HepG2 (cell line): ENCODE measurements around the gene CRIP1. TPM values are rescaled to one million over a fixed set of nuclear protein-coding genes. Genes with fewer than 3 reads are reported as not detected.

Source experiments
- ATAC-seq: fragments of 200-7000 bp; cut with Tn5 transposase; 3 replicates; pipeline ENCODE4 v1.9.1; 2020; ENCODE audit warnings: mild to moderate bottlenecking, moderate library complexity
- BruUV-seq: library from RNA; stranded (reverse); fragments of 400-500 nt; replicated peaks from 2 replicates; lab custom pipeline; 2021; lab: Mats Ljungman, UMichigan
- CTCF ChIA-PET: fragments of 300-600 bp; formaldehyde crosslinking; extraction: SDS; loops from one replicate; lab custom pipeline; 2021; ENCODE audit warnings: low total read pairs, inconsistent platforms, low intra/inter-chr PET ratio; lab: Yijun Ruan, JAX
- POLR2A ChIA-PET: fragments of 350-600 bp; sonication (Branson Sonifier 250); formaldehyde crosslinking; loops from one replicate; lab custom pipeline; 2020; ENCODE audit warnings: antibody characterized with exemption, inconsistent platforms; lab: Yijun Ruan, JAX
- DNase-seq: peaks from one replicate; pipeline ENCODE4 v3.0.0-alpha.2; 2015; ENCODE audit warnings: low spot score
- FAIRE-seq: peaks from 3 replicates; lab custom pipeline; 2011; peaks lifted over from hg19 to GRCh38; lab: Jason Lieb, UNC
- H2AFZ ChIP-seq: one replicate; pipeline ENCODE4 v1.6.1; 2011; ENCODE audit warnings: low read length, inconsistent platforms
- H3K27ac ChIP-seq: fragments of 300-600 bp; 3 replicates; pipeline ENCODE4 v1.8.0; 2011; ENCODE audit warnings: mixed run types, mild to moderate bottlenecking, mixed read lengths, low read length, inconsistent platforms; ENCODE audit not compliant: insufficient read depth; ENCODE audit errors: extremely low read length
- H3K27me3 ChIP-seq, 2 experiments: fragments of 200-600 bp in 1 of 2; 2 replicates in 1 of 2; 3 replicates in 1 of 2; pipeline versions ENCODE4 v1.6.0 to v1.8.0; 2011; ENCODE audit warnings: low read length in 2 of 2, mild to moderate bottlenecking in 2 of 2, moderate library complexity in 2 of 2, inconsistent platforms in 1 of 2; ENCODE audit not compliant: insufficient read depth in 2 of 2, control insufficient read depth in 1 of 2
- H3K36me3 ChIP-seq, 2 experiments: fragments of 200-600 bp in 1 of 2; replicated peaks in 1 of 2; 2 replicates in 1 of 2; 3 replicates in 1 of 2; pipeline versions ENCODE4 v1.5.1 to v1.8.0; 2011; ENCODE audit warnings: low read length in 2 of 2, inconsistent platforms in 1 of 2; ENCODE audit not compliant: insufficient read depth in 2 of 2, control insufficient read depth in 1 of 2
- H3K4me1 ChIP-seq: 2 replicates; pipeline ENCODE4 v1.5.1; 2012; ENCODE audit warnings: low read length, inconsistent platforms; ENCODE audit not compliant: insufficient read depth
- H3K4me2 ChIP-seq: 2 replicates; pipeline ENCODE4 v1.6.0; 2011; ENCODE audit warnings: low read depth, low read length, inconsistent platforms
- H3K4me3 ChIP-seq, 3 experiments: fragments of 200-600 bp in 1 of 3; sonication (generic), shearing (Covaris generic) in 1 of 3; replicated peaks in 1 of 3; 2 replicates each; pipeline ENCODE4 v1.5.1; 2011 to 2016; ENCODE audit warnings: low read length in 3 of 3, inconsistent platforms in 2 of 3, low read depth in 2 of 3, mild to moderate bottlenecking in 2 of 3, control low read depth in 1 of 3, mixed read lengths in 1 of 3; ENCODE audit not compliant: insufficient read depth in 1 of 3
- H3K79me2 ChIP-seq: one replicate; pipeline ENCODE4 v1.6.1; 2011; ENCODE audit warnings: low read length, inconsistent platforms; ENCODE audit not compliant: insufficient read depth
- H3K9ac ChIP-seq: 2 replicates; pipeline ENCODE4 v1.6.0; 2011; ENCODE audit warnings: mild to moderate bottlenecking, low read depth, low read length, inconsistent platforms; ENCODE audit not compliant: insufficient read depth
- H3K9me3 ChIP-seq: 2 replicates; pipeline ENCODE4 v1.5.1; 2012; ENCODE audit warnings: mild to moderate bottlenecking, low read length
- H4K20me1 ChIP-seq: 2 replicates; pipeline ENCODE4 v1.6.0; 2011; ENCODE audit warnings: inconsistent platforms, mild to moderate bottlenecking, low read length, moderate library complexity; ENCODE audit not compliant: insufficient read depth
- AGO2 ChIP-seq: fragments of 200-400 bp; formaldehyde crosslinking; optimal IDR thresholded peaks from 2 replicates; pipeline ENCODE3; 2017; ENCODE audit warnings: mild to moderate bottlenecking, low read depth, low read length, moderate library complexity
- CBX5 ChIP-seq: sonication (generic); formaldehyde crosslinking; IDR thresholded peaks from 2 replicates; pipeline ENCODE4 v1.4.0; 2020; ENCODE audit warnings: missing genetic modification reagents, borderline replicate concordance
- HES4 ChIP-seq: sonication (generic); formaldehyde crosslinking; IDR thresholded peaks from 2 replicates; pipeline ENCODE4 v1.9.0; 2021; ENCODE audit warnings: mild to moderate bottlenecking, missing genetic modification reagents, borderline replicate concordance
- HNF4G ChIP-seq, 2 experiments: sonication (generic) in 1 of 2; formaldehyde crosslinking in 1 of 2; IDR thresholded peaks; 2 replicates each; pipeline versions ENCODE4 v1.4.0 to v1.6.1; 2011 to 2020; ENCODE audit warnings: borderline replicate concordance in 2 of 2, low read depth in 2 of 2, mild to moderate bottlenecking in 2 of 2, low read length in 1 of 2, missing genetic modification reagents in 1 of 2, moderate library complexity in 1 of 2
- HNRNPL ChIP-seq: fragments of 200-400 bp; formaldehyde crosslinking; IDR thresholded peaks from 2 replicates; pipeline ENCODE4 v1.6.1; 2017; ENCODE audit warnings: mild to moderate bottlenecking, low read depth, low read length
- JARID2 ChIP-seq: sonication (generic); formaldehyde crosslinking; IDR thresholded peaks from 2 replicates; pipeline ENCODE4 v1.8.1; 2023; ENCODE audit warnings: missing genetic modification reagents, inconsistent platforms; ENCODE audit not compliant: insufficient replicate concordance
- PHF8 ChIP-seq: sonication (generic); formaldehyde crosslinking; IDR thresholded peaks from 2 replicates; pipeline ENCODE4 v1.5.0; 2020; ENCODE audit warnings: missing genetic modification reagents
- SSRP1 ChIP-seq: IDR thresholded peaks from 2 replicates; pipeline ENCODE4 v1.6.1; 2016; ENCODE audit warnings: control low read depth
- ZNF230 ChIP-seq: sonication (generic); formaldehyde crosslinking; IDR thresholded peaks from 2 replicates; pipeline ENCODE4 v1.4.0; 2020; ENCODE audit warnings: mild to moderate bottlenecking, missing genetic modification reagents
- ZNF772 ChIP-seq: sonication (generic); formaldehyde crosslinking; IDR thresholded peaks from 2 replicates; pipeline ENCODE4 v1.5.0; 2020; ENCODE audit warnings: mild to moderate bottlenecking, missing genetic modification reagents
- WGBS: methylation state at CpG from one replicate; pipeline ENCODE4 v1.1.6; 2017; ENCODE audit warnings: low lambda C conversion rate; 5-methylcytosine and 5-hydroxymethylcytosine counted together
- in situ Hi-C: cut with HindIII; loops from 2 replicates; pipeline ENCODE4 v1.10.0; 2017; ENCODE audit warnings: low pct_unique_long_range_greater_than_20kb; ENCODE audit not compliant: extremely low pct_ligation_motif_present
- intact Hi-C: fragments of 100-400 bp; cut with micrococcal nuclease; formaldehyde crosslinking; loops from one replicate; pipeline ENCODE4 v1.10.0; 2022; ENCODE audit not compliant: unreplicated experiment
- polyA plus RNA-seq, 8 experiments: library from polyadenylated mRNA; depleted of rRNA in 3 of 8; stranded (reverse) in 7 of 8; unstranded in 1 of 8; fragments of >200 nt; fragmentation: Illumina TruSeq in 4 of 8; extraction: Trizol in 4 of 8; gene quantifications; 2 replicates each; pipeline versions ENCODE4 v1.2.1 to v1.2.3, GENCODE V29; 2011 to 2016; ENCODE audit warnings: low read depth in 4 of 8, missing spikeins in 1 of 8, mixed read lengths in 1 of 8; ENCODE audit not compliant: insufficient read depth in 1 of 8
- total RNA-seq, 5 experiments: library from RNA; depleted of rRNA; stranded (reverse); fragments of >200 nt; fragmentation: Illumina TruSeq; extraction: Trizol; gene quantifications; 2 replicates each; pipeline ENCODE4 v1.2.3, GENCODE V29; 2016; ENCODE audit warnings: low read depth in 1 of 5
- TF ChIP-seq, protein P1 (sequence below): sonication (generic); formaldehyde crosslinking; IDR thresholded peaks from 2 replicates; pipeline ENCODE4 v1.5.1; 2020; ENCODE audit warnings: missing genetic modification reagents, mild to moderate bottlenecking, borderline replicate concordance

CRIP1 gene
- total and polyA plus RNA-seq, 2 of the 13 experiments (the other 11 are each of a cell fraction or from before 2014, with no cell fraction given): 53.9 to 59.5 TPM

DNA sequence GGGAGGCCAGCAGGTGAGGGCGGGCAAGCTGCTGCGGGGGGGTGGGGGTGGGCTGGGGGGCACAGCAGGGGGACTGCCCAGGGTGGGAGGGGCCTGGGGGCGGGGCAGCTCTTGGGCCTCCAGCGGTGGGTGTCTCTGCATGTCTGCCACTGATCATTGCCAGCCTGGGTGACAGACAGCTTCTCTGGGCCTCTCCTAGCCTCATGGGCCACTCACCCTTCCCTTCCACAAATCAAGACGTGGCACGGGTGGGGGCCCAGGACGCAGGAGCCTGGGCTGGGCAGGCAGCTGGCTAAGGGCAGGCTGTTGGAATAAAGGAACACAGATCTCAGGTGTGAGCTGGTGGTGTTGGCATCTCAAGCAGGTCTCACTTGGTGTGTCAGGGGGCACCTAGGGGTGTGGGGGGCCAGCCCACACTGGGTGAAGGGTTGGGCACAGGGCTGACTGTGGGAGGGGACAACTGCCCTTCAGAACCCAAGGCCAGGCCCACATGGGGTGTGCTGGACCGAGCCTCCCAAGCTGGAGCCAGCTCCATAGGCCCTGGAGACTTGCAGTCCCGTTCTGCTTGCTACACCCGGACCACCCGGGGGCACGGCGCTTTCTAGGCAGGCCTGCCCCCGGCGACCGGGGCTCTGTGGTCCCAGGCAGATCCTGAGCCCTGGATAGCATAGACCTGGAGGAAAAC, 7.4 kb downstream of the CRIP1 start (continued):
- TF ChIP-seq, protein P1, sequence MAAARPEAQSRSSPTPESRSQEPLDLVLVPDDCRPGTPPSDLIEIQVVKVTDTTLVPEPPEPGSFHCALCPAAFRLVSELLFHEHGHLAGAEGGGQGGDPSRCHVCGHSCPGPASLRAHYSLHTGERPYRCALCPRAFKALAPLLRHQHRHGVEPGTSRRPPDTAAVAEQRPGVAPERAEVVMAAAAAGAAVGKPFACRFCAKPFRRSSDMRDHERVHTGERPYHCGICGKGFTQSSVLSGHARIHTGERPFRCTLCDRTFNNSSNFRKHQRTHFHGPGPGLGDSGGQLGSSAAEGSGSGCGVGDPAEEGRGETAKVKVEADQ (CRISPR knock-in tag): no peak
- TF ChIP-seq HNRNPL (0 out of 2 replicates have a peak, but pooled peaks have one; percentile 59), PHF8 (no peak), JARID2 (CRISPR knock-in tag) (no peak), CBX5 (CRISPR knock-in tag) (no peak)

DNA sequence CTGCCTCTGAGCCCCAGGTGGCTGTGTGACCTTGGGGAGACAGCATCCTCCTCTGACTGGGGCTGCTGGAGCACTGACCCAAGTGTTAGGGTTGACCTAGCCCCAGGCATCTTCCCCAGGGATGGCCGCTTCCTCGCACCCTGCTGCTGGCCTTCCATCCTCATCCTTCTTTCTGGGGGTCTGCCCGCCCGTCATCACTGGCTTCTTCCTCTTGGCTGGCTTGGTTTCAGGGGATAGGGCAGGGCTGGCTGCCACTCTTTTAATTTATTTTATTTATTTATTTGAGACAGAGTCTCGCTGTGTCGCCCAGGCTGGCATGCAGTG, 7.9 kb downstream of the CRIP1 start:
- Histone ChIP-seq H2AFZ (no peak overlapping the region), H3K27me3 (no peaks in the 10 kb centered on the region; a peak in 1 of 5 replicates), H3K4me1 (peaks cover 68% of the 10 kb centered on the region), H4K20me1 (no peaks in the 10 kb centered on the region), H3K4me2 (peak overlapping the region; percentile 96), H3K4me3 (peak overlapping the region in 1 of 3 experiments; percentile 73; a peak in 1 of 6 replicates), H3K27ac (no peak overlapping the region), H3K9ac (0 out of 2 replicates have a peak overlapping the region, but pooled peaks have one; percentile 10), H3K79me2 (peaks cover 23% of the 10 kb centered on the region), H3K9me3 (no peaks in the 10 kb centered on the region), H3K36me3 (peaks cover 0 to 3% of the 10 kb centered on the region in 2 experiments; a peak in 1 of 5 replicates)
- FAIRE-seq: no peak
- 97% methylated on average over 5 of the region's 6 CpGs for WGBS
- CTCF ChIA-PET: no interaction called here
- POLR2A ChIA-PET: no interaction called here
- in situ Hi-C loops: no loop called here
- DNase-seq: no peak
- no peak for ATAC-seq
- BruUV-seq: TSS peak; percentile 52
- TF ChIP-seq ZNF230 (CRISPR knock-in tag): no peak
- no peak for TF ChIP-seq HES4 (CRISPR knock-in tag)
- TF ChIP-seq AGO2: peak; percentile 63
- no peak for TF ChIP-seq ZNF772 (CRISPR knock-in tag)
- no peak for TF ChIP-seq SSRP1 (CRISPR knock-in tag)
- no peak for TF ChIP-seq HNF4G (IDR thresholded peaks at IDR 0.05; ENCODE audit: borderline replicate concordance, low read depth, low read length)
- no peak for TF ChIP-seq HNF4G (CRISPR knock-in tag; IDR thresholded peaks at IDR 0.05; ENCODE audit: borderline replicate concordance, low read depth)
- intact Hi-C loops: loop anchor here (10.0 kb wide), 1 partner anchor 180 kb away; the partner anchor contains the start of gene PACS2
